Epithelial cell of esophagus (primary cell): ENCODE measurements around the gene ELSPBP1.

Experiments used
- DNase-seq: peaks from one replicate; pipeline ENCODE4 v3.0.0; 2010; ENCODE audit warnings: low read depth
- H3K4me3 ChIP-seq: 2 replicates; pipeline ENCODE4 v1.5.1; 2011; ENCODE audit warnings: mild to moderate bottlenecking, low read length, control low read depth
- TF ChIP-seq, protein P1 (sequence below): IDR thresholded peaks from 2 replicates; pipeline ENCODE4 v1.5.1; 2011; ENCODE audit warnings: low read depth, mild to moderate bottlenecking, low read length, control low read depth, inconsistent platforms; ENCODE audit not compliant: insufficient read depth; ENCODE audit errors: missing control alignments

The ELSPBP1 gene

GRCh38 chr19:48043675-48044258 lies 49.3 kb downstream of the ELSPBP1 start, which contains the start of gene CABP5:
Gene CABP5, minus strand, starts transcription at chr19:48044079. Its CDS starts 157 bp downstream, at chr19:48043922.
- H3K4me3 ChIP-seq = no peak within 1 kb of the TSS
- no peak for DNase-seq
- TF ChIP-seq, protein P1, sequence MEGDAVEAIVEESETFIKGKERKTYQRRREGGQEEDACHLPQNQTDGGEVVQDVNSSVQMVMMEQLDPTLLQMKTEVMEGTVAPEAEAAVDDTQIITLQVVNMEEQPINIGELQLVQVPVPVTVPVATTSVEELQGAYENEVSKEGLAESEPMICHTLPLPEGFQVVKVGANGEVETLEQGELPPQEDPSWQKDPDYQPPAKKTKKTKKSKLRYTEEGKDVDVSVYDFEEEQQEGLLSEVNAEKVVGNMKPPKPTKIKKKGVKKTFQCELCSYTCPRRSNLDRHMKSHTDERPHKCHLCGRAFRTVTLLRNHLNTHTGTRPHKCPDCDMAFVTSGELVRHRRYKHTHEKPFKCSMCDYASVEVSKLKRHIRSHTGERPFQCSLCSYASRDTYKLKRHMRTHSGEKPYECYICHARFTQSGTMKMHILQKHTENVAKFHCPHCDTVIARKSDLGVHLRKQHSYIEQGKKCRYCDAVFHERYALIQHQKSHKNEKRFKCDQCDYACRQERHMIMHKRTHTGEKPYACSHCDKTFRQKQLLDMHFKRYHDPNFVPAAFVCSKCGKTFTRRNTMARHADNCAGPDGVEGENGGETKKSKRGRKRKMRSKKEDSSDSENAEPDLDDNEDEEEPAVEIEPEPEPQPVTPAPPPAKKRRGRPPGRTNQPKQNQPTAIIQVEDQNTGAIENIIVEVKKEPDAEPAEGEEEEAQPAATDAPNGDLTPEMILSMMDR = no peak

DNA sequence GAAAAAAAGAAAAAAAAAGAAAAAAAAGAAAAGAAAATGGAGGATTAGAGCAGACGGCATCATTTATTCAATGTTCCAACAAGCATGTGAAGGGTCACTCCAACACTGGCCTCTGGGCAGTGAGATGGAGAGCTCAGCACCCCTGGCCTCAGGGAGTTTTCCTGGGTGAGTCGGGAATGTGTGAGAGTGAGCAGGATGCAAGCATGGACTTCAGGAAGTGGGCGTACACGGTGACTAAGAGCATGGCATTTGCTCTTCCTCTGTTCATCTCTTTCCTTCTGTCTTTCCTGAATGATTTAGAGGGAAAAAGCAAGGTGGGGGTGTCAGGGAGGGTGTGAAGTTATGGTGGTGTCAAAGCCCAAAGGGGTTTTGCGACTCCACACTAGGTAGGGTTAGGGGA lies 50.1 kb downstream of the ELSPBP1 start:
- no peak for DNase-seq
- TF ChIP-seq, protein P1 = no peak
- no peak overlapping the region for H3K4me3 ChIP-seq

- no peak overlapping the region for H3K4me3 ChIP-seq
- no peak for DNase-seq
- TF ChIP-seq, protein P1 = no peak
Observed at GRCh38 chr19:48051335-48052033, 57.1 kb downstream of the ELSPBP1 start.

DNA sequence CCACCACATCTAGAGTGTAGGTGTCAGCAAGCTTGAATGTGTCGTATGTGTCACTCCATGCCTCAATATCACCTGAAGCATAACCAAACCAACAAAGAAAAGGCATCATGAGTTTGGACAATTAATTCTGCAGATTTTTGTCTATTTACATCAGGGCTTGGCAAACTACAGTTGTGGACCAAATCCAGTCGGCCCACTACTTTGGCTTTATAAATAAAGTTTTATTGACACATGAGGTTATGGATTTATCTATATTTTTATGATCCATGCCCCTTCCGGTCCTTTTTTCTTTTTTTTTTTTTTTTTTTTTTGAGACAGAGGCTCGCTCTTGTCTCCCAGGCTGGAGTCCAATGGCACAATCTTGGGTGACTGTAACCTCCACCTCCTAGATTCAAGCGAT lies 58.6 kb downstream of the ELSPBP1 start:
- DNase-seq = no peak
- TF ChIP-seq, protein P1 = no peak

GRCh38 chr19:48053856-48054255 lies 59.4 kb downstream of the ELSPBP1 start:
- TF ChIP-seq, protein P1 = no peak
- H3K4me3 ChIP-seq = no peak overlapping the region
- peak; percentile 83 for DNase-seq

More for the DNA sequence above, 58.6 kb downstream of the ELSPBP1 start:
- H3K4me3 ChIP-seq = no peak overlapping the region

GRCh38 chr19:48059331-48059730 lies 64.9 kb downstream of the ELSPBP1 start:
- DNase-seq = no peak
- H3K4me3 ChIP-seq = no peak overlapping the region
- TF ChIP-seq, protein P1 = no peak

DNA sequence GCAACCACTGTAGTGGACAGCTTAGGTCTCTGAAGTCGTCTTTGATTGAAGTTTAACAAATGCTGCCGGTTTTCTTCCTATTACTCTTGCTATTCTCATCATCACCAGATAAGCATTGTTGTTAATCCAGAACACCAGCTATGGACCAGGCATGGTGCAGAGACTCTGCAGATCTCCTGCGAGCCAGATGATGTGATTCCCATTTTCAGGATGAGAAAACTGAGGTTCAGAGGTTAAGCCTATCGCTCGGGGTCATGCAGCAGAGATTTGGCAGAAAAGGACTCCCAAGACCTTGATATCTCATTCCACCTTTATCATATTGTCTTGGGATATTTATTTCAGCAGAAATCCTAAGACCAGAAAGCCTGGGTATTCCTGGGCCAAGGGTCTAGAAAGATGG lies 65.9 kb downstream of the ELSPBP1 start:
- no peak overlapping the region for H3K4me3 ChIP-seq
- DNase-seq = no peak
- TF ChIP-seq, protein P1 = no peak
